Cerebellar cortex (tissue), 1 donor: ENCODE results near the gene CASP8AP2.
"Not testable (repeated sequence)": the region's sequence is repeated elsewhere in the genome, so short reads cannot be mapped to it uniquely, and the experiment has no call there.

Source experiments
- DNase-seq: peaks from one replicate; pipeline ENCODE4 v3.0.0-alpha.2; 2015; ENCODE audit warnings: low spot score

Gene CASP8AP2

GRCh38 chr6:89829472-89830169 is at the start of gene CASP8AP2:
Gene CASP8AP2, plus strand, starts transcription at chr6:89829880.
- peak; percentile 100 for DNase-seq

- DNase-seq = no peak
Observed at GRCh38 chr6:89781070-89782034, 48.3 kb upstream of the CASP8AP2 start.

GRCh38 chr6:89782222-89782621 is 47.5 kb upstream of the CASP8AP2 start:
- no peak for DNase-seq

DNA sequence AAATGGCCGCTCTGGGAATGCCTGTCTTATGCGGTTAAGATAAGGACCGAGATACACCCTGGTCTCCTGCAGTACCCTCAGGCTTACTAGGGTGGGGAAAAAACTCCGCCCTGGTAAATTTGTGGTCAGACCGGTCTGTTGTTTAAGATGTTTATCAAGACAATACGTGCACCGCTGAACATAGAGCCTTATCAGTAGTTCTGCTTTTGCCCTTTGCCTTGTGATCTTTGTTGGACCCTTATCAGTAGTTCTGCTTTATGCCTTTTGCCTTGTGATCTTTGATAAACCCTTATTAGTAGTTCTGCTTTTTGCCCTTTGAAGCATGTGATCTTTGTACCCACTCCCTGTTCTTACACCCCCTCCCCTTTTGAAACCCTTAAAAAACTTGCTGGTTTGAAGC is 46.4 kb upstream of the CASP8AP2 start:
- not testable (repeated sequence) for DNase-seq

- DNase-seq = no peak
Observed at GRCh38 chr6:89784838-89785237, 44.8 kb upstream of the CASP8AP2 start.

DNA sequence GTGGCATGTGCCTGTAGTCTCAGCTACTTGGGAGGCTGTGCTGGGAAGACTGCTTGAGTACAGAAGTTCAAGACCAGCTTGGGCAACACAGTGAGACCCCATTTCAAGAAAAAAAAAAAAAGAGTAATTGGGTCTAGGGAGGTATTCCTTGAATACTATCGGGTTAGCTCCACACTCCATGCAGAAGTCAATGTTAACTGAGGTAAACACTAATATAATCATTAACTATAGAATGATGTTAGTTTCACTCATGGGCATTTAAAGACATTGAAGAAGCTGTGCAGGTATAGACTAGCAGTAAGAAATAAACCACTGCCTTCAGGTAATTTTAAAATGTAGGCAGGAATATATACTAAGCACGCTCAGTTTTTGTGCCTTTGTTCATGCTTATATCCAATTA is 42.7 kb upstream of the CASP8AP2 start:
- DNase-seq = no peak

DNA sequence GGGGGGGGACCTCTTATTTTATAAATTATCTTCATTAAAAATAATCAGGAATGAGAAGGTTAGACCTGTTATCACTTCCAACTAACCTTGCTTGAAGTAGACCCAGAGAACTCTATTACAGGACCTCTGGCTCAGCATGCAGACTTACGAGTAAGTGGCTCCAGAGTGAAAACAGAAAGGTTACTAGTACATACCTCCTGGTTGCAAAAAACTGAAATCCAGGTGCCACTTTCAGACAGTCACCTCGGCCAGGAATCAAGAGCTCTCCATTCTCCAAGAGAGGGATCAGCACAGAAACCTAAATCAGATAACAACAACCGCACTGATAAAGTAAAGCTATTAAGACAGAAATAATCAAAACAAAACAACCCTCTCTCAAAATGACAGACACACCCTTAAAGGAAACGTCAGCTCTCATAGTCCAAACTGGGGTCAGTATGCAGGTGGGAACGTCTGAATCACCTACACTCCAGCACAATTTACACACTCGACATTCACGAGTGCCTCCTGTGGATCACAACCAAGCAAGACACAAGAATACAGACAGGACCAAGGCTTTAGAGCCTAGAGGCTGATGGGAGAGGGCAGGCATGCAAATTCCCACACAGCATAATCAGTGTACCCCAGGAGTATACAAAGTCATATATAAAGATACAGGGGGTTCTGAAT is 41.9 kb upstream of the CASP8AP2 start:
- DNase-seq = no peak

- DNase-seq = no peak
Observed at GRCh38 chr6:89789980-89790379, 39.7 kb upstream of the CASP8AP2 start.

GRCh38 chr6:89790403-89790802 is 39.3 kb upstream of the CASP8AP2 start:
- DNase-seq = no peak

GRCh38 chr6:89792881-89793280 is 36.8 kb upstream of the CASP8AP2 start:
- DNase-seq = peak; percentile 46

GRCh38 chr6:89793586-89793985 is 36.1 kb upstream of the CASP8AP2 start:
- no peak for DNase-seq

DNA sequence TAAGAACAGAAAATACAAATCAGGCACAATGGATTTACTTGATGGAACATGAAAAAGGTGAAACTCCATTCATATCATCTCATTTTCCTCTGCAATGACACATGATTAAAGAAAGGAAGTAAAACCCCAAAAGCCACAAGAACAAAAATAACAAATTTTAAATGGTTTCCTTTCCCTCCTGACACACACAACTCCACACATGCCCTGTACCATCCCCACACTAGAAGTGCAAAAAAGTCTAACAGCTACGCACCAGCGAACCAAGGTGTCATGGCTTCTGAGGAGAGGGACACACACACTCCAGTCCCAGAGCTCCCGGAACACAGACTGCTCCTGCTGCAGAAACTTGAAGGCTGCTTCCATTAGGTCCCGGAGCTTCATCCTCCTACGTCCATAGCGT is 35.4 kb upstream of the CASP8AP2 start:
- DNase-seq = no peak

DNA sequence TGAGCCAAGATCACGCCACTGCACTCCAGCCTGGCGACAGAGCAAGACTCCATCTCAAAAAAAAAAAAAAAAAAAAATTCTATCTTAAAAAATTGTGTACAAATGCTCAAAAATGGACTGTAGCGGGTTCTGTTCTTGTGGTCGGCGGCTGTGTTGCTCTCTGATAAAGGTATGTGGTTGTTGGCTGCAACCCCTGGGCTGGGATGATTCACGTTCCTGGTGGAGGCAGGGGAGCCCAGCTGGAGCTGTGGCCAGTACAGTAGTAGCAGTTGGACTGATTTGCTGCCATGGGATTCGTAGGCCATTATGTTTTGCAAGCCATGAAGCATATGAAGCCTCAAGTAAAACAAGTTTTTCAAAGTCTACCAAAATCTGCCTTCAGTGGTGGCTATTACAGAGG is 32.4 kb upstream of the CASP8AP2 start:
- no peak for DNase-seq

GRCh38 chr6:89799096-89799495 is 30.6 kb upstream of the CASP8AP2 start:
- DNase-seq = no peak

DNA sequence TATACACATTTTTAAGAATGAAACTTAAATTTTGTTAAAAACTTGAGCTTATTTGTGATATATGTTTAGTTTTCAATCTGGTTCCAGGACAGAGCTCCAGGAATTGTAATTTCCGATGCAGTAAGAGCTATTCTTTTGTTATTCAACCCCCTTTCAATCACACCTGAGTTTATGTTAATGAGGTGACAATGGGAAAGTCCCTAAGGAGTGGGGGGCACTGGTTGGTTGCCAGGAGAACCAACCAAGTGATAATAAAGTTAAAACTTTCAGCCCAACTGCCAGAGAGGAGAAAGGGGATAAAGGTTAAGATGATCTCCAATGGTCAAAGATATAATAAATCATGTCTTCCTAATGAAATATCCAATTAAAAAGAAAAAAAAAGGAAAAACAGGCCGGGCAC is 29.9 kb upstream of the CASP8AP2 start:
- DNase-seq = no peak

- no peak for DNase-seq
Observed at GRCh38 chr6:89803271-89803670, 26.4 kb upstream of the CASP8AP2 start.

DNA sequence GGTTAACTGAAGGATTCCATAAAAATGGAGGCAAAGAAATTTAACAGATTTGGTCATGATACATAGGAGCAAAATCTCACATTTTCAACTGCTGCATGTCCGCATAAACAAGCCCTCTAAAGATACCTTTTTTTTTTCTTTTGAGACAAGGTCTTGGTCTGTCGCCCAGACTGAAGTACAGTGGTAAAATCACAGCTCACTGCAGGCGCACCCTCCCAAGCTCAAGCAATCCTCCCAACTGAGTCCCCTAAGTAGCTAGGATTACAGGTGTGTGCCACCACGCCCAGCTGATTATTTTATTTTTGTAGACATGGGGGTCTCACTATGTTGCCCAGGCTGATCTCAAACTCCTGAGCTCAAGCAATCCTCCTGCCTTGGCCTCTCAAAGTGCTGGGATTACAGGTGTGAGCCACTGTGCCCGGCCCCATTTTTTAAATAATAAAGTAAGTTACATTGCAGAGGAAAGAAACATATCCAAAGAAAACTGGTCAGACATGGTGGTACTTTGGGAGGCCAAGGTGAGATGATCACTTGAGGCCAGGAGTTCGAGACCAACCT is 23.8 kb upstream of the CASP8AP2 start:
- no peak for DNase-seq

DNA sequence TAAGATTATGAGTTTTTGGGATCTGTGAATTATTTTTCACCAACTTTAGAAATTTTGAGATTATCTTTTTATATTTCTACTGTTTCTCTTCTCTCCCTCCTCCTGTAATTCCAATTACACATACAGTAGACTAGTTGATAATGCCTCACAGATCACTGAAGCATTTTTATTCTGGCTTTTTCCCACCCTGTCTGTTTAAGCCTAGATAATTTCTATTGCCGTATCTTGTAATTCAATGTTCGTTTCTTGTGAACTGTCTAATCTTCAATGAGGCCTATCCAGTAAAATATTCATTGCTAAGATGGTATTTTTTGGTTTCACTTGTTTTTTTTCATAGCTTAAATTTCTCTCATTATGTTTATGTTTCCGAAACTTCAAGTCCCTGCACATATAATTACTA is 22.1 kb upstream of the CASP8AP2 start:
- no peak for DNase-seq

DNA sequence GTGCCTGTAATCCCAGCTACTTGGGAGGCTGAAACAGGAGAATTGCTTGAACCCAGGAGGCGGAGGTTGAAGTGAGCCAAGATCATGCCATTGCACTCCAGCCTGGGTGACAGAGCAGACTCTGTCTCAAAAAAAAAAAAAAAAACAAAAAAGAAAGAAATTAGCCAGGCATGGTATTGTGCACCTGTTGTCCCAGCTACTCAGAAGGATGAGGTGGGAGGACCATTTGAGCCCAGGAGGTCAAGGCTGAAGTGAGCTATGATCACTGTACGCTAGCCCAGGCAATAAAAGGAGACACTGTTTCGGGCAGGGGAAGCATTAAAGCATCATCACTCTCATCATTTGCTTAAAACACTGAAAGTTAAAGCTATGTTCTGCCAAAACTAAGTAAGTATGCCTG is 16.3 kb upstream of the CASP8AP2 start:
- DNase-seq = not testable (repeated sequence)

GRCh38 chr6:89817481-89817880 is 12.2 kb upstream of the CASP8AP2 start:
- no peak for DNase-seq

- DNase-seq = peak; percentile 39
Observed at GRCh38 chr6:89818977-89819335, 10.7 kb upstream of the CASP8AP2 start.

DNA sequence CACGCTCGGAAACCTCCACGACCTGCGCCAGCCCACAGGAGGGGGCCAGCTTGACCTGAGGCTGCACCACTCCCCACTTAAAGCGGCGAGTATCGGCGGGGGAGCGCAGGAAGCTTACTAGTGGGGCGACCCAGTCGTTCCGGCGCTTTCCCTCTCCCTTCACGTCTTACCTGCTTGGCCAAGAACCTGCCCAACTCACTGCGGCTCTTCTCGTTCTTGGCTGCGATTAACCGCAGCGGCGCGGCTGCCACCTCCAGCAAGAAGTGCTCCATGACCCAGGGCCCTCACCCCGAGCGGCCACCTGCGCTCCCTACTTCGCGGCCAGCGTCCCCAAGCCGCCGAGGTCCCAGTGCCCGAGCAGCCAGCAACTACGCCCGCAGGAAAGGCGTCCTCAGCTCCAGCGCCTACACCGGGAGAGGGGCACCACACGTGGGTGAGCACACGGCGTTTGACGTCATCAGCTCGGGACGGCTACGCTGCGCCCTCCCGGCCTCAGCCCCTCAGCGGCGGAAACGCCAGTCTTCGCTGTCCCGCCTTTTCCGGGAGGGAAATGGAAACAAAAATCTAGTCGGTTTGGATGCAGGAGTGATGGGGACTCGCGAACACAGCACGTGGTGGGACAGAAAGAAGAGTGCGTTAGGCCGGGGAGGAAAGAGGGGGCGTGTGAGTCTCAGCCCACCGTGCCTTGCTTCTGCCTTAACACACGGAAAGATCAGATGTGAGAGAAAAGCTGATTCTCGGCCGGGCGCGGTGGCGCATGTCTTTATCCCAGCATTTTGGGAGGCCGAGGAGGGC is 10.1 kb upstream of the CASP8AP2 start, which contains the start of gene MDN1:
Gene MDN1 (minus strand): TSS at position 459 of the 795 bp plus-strand sequence. CDS start 187 bp downstream, at position 272.
- DNase-seq = peak; percentile 97
